IMR-90 (cell line): ENCODE data around the gene YJEFN3.

Experiments used
- BHLHE40 ChIP-seq: fragments of 150-350 bp; IDR thresholded peaks from 2 replicates; pipeline ENCODE4 v1.6.1; 2016; ENCODE audit warnings: mild to moderate bottlenecking, low read depth, low read length
- CEBPB ChIP-seq: IDR thresholded peaks from 2 replicates; pipeline ENCODE4 v1.6.1; 2012; ENCODE audit warnings: low read depth, low read length, improper control_type of control experiment
- CTCF ChIP-seq: conservative IDR thresholded peaks from 2 replicates; pipeline ENCODE4 v1.5.1; 2012; ENCODE audit warnings: mild to moderate bottlenecking, low read depth, low read length, improper control_type of control experiment
- FOS ChIP-seq: fragments of 150-350 bp; IDR thresholded peaks from 2 replicates; pipeline ENCODE4 v1.6.1; 2016; ENCODE audit warnings: low read depth, low read length
- MAFK ChIP-seq: IDR thresholded peaks from 2 replicates; pipeline ENCODE4 v1.6.1; 2012; ENCODE audit warnings: low read depth, low read length, improper control_type of control experiment
- MAZ ChIP-seq: IDR thresholded peaks from 2 replicates; pipeline ENCODE4 v1.6.1; 2012; ENCODE audit warnings: low read depth, mild to moderate bottlenecking, low read length, improper control_type of control experiment, moderate library complexity, borderline replicate concordance
- MXI1 ChIP-seq: IDR thresholded peaks from 2 replicates; pipeline ENCODE4 v1.6.1; 2012; ENCODE audit warnings: low read depth, mild to moderate bottlenecking, low read length, moderate library complexity, borderline replicate concordance
- NFE2L2 ChIP-seq: fragments of 150-350 bp; IDR thresholded peaks from 2 replicates; pipeline ENCODE4 v1.6.1; 2016; ENCODE audit warnings: low read depth, mild to moderate bottlenecking, low read length
- POLR2A ChIP-seq: IDR thresholded peaks from 2 replicates; pipeline ENCODE4 v1.6.1; 2012; ENCODE audit warnings: mild to moderate bottlenecking, low read depth, low read length
- RAD21 ChIP-seq: IDR thresholded peaks from 2 replicates; pipeline ENCODE4 v1.6.1; 2012; ENCODE audit warnings: low read length, improper control_type of control experiment
- RCOR1 ChIP-seq: IDR thresholded peaks from 2 replicates; pipeline ENCODE4 v1.6.1; 2012; ENCODE audit warnings: mild to moderate bottlenecking, low read length, improper control_type of control experiment; ENCODE audit not compliant: insufficient replicate concordance
- RFX5 ChIP-seq: IDR thresholded peaks from 2 replicates; pipeline ENCODE4 v1.8.0; 2012; ENCODE audit warnings: low read depth, mild to moderate bottlenecking, low read length, moderate library complexity
- TF ChIP-seq, protein P1 (sequence below): fragments of 150-350 bp; IDR thresholded peaks from 2 replicates; pipeline ENCODE4 v1.6.1; 2016; ENCODE audit warnings: low read depth, mild to moderate bottlenecking, low read length, moderate library complexity, borderline replicate concordance
- TF ChIP-seq, protein P2 (sequence below): fragments of 150-350 bp; IDR thresholded peaks from 2 replicates; pipeline ENCODE4 v1.6.1; 2017; ENCODE audit warnings: mild to moderate bottlenecking, antibody characterized with exemption, low read length, low read depth

GRCh38 chr19:19545707-19546106, 17.0 kb downstream of the YJEFN3 start:
- no peak for TF ChIP-seq RAD21
- TF ChIP-seq, protein P1, sequence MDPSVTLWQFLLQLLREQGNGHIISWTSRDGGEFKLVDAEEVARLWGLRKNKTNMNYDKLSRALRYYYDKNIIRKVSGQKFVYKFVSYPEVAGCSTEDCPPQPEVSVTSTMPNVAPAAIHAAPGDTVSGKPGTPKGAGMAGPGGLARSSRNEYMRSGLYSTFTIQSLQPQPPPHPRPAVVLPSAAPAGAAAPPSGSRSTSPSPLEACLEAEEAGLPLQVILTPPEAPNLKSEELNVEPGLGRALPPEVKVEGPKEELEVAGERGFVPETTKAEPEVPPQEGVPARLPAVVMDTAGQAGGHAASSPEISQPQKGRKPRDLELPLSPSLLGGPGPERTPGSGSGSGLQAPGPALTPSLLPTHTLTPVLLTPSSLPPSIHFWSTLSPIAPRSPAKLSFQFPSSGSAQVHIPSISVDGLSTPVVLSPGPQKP, result no peak
- no peak for TF ChIP-seq CTCF
- no peak for TF ChIP-seq POLR2A
- TF ChIP-seq MAZ, result no peak
- TF ChIP-seq MAFK, result no peak
- no peak for TF ChIP-seq RFX5
- no peak for TF ChIP-seq RCOR1
- TF ChIP-seq MXI1, result no peak
- TF ChIP-seq NFE2L2, result no peak
- no peak for TF ChIP-seq CEBPB
- TF ChIP-seq BHLHE40, result no peak
- TF ChIP-seq FOS, result no peak
- TF ChIP-seq, protein P2, sequence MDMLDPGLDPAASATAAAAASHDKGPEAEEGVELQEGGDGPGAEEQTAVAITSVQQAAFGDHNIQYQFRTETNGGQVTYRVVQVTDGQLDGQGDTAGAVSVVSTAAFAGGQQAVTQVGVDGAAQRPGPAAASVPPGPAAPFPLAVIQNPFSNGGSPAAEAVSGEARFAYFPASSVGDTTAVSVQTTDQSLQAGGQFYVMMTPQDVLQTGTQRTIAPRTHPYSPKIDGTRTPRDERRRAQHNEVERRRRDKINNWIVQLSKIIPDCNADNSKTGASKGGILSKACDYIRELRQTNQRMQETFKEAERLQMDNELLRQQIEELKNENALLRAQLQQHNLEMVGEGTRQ, result no peak
